ENCODE data around the gene GYPC.
A peak's percentile ranks its signal among the peaks of the same experiment; 100 is the strongest.
"Not testable (repeated sequence)": the region's sequence is repeated elsewhere in the genome, so short reads cannot be mapped to it uniquely, and the experiment has no call there.

GYPC gene

GRCh38 chr2:126655500-126656430, at the start of gene GYPC:
Gene GYPC, plus strand, starts transcription at chr2:126656158. Its CDS starts 106 bp downstream, at chr2:126656264.
- DNase-seq (ENCODE audit: low read depth, low spot score): no peak

DNA sequence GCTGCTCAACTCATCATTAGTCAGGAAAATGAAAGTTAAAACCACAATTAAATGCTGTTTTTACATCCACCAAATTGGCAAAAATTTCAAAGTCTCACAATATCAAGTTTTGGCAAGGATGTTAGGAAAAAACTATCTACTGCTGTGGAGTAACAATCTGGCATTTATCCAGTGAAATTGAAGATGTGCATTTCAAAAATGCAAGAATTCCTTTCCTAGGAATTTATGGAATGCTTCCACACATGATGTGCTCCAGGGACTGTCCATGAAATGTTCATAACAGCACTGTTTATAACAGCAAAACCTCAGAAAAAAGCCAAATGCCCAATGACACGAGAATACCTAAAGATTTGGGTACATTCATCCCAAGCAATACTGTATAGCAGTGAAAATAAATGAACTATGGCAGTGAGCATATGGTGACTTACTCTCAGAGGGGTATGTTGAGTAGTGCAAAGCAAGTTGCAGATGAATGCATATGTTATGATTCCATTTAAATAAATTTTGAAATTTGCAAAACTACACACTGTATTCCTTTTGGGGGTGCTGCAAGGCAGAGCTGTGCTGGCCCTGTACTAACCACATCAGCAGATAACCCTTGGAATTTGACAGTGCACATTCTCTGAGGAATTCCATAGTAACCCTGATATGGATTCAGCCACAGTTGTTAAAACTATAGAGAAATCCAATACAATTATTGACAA, 41.3 kb upstream of the GYPC start:
- no peak for DNase-seq (ENCODE audit: low read depth, low spot score)

DNA sequence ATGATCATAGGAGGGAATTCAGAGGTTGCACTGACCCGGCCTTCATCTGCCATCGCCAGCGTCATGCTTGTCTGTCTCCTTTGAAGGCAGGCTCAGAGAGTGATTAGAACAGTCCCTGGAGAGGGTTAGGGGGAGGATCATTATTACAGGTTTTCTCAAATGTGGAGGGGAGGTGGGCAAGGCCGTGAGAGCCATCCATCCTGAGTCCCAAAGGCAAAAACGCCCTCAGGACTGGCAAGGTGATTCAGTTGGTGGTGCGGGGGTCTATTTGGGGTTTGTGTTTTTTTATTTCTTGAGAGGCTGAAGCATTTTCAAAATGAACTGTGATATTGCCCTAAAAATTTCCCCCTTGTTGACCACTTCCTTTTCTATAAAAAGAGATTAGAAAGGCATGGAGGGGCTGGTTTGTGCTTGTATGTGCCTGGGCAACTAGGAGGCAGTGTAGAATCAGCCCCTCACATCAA, 39.3 kb upstream of the GYPC start:
- no peak for DNase-seq (ENCODE audit: low read depth, low spot score)

DNA sequence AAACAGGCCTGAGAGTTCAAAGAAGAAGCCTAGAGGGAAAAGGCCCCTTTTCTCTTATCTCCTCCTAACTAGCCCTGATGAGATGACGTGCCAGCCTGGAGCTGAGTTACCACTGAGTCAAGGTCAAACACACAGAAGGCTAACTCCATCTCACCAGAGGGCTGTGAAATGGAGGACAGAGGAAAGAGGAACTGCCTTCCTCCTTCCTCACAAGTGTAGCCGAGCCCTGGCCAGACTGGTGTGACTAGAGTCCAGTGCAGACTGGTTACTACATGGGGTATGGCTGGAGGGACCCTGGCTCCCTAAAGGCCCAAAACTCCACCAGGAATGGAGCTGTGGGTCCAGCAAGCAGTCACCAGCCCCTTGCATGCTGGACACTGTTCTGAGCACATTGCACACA, 35.7 kb upstream of the GYPC start:
- DNase-seq (ENCODE audit: low read depth, low spot score): no peak

DNA sequence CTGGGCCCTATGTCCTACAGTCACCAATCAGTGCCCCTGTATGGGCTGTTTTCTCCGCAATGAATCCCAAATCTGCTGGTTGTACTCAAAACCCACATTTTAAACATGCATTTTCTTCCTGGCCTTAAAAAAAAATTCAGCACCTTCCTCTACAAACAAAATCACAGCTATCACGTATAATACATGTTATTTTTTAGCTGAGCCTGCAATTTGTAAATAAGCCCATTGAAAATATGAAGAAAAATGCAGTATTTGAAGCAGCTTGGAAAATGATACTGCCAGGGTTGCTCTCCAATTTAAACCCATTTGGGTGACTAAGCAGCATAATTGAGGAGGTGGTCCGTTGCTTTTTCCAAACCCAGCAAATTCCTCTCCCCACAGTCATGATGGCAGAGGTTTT, 33.0 kb upstream of the GYPC start:
- DNase-seq (ENCODE audit: low read depth, low spot score): no peak

DNA sequence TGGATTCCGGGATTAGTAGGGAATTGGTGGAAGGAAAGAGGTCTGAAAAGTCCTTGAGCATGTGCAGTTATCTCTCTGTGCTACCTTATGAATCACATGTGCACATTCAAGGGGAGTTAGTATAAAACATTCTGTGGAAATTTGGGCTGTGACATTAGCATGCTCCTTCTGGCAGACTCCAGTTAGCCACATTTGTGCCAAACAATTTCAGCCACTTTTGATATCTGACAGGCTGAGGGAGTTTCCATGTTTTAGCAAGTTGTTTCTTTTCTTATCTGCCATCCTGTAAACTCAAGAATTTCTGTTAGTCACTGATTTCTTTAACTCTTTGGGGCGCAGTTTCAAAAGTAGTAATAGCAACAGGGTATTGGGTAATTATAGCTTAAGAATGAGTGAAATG, 28.3 kb upstream of the GYPC start:
- no peak for DNase-seq (ENCODE audit: low read depth, low spot score)

DNA sequence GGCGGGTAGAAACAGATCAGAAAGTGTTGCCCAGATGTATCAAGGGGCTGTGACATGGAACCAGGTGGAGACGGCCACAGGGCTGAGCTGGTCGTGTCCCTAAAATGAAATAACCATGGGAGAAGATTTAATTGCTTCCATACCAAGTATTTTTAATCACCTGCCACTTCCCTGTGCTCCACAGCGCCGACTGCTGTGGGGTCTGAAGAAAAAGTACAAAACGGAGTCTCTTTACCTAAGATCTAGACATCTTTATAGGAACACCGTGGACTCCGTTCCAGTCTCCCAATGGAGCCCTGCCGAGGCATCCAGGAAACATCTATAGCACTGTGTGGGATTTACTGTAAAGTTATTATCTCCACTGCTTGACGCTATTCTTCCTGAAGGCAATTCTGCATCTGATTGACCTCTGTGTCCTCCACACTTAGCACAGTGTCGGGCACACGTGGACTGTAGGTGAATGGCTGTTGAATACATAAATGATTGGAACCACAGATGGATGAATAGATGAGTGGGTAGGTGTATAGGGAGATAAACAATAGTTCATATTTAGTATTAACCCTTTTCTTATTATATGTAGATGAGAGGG, 21.6 kb upstream of the GYPC start:
- DNase-seq (ENCODE audit: low read depth, low spot score): no peak

DNA sequence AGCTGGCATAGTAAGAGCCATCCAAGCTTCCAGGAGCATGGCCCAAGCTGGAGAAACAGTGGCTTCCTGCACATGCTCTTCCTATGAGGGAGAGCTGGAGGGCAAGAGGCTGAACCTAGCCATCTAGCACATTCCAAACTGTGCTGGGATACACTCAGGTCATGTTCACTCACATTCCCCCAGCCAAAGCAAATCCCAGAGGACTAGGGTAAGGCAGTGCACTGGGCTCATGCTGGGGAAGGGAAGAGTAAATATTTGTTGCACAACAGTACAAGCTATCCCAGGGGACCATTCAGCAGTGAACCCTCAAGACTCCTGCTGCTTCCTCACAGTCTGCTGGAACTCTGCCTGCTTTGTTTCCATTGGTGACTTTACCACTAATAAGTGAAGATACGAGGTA, 20.7 kb upstream of the GYPC start:
- DNase-seq (ENCODE audit: low read depth, low spot score): peak; percentile 93

GRCh38 chr2:126635736-126636135, 20.2 kb upstream of the GYPC start:
- no peak for DNase-seq (ENCODE audit: low read depth, low spot score)

DNA sequence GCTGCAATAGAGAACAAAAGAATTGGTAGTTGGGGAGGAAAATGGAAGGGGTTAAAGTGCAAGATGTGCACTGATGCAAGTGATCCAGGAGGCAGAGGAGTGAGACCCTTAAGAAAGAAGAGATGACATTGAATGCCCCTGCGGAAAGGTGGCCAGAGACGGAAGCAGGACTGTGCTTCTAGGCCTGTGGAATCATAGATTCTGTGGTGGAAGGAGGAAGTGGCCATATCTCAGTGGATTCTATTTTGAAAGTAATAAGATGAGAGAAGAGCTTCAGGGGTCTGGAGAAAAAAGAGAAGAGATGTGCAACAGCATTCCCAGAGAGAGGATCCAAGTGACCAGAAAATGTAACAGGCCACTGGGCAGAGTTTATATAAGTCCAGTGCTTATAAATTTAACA, 18.6 kb upstream of the GYPC start:
- DNase-seq (ENCODE audit: low read depth, low spot score): no peak

GRCh38 chr2:126638746-126639145, 17.2 kb upstream of the GYPC start:
- no peak for DNase-seq (ENCODE audit: low read depth, low spot score)

DNA sequence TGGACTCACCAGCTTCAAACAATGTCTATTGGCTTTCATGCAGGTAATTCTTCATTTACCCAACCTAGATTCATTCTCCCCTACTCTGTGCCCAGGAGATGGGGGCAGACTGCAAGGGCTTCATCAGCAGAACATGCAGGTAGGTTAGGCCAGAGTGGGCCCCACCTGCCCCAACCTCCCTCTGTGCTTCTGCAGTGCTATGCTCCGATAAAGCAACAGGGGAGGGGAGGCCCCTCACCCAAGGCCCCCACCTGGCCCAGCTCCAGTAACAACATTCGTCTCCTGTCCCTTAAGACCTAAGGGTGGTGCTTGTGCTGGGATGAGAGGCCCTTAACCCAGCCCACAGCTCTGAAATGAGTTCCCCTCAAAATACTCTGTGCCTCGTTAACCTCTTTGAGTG, 16.7 kb upstream of the GYPC start:
- DNase-seq (ENCODE audit: low read depth, low spot score): no peak

DNA sequence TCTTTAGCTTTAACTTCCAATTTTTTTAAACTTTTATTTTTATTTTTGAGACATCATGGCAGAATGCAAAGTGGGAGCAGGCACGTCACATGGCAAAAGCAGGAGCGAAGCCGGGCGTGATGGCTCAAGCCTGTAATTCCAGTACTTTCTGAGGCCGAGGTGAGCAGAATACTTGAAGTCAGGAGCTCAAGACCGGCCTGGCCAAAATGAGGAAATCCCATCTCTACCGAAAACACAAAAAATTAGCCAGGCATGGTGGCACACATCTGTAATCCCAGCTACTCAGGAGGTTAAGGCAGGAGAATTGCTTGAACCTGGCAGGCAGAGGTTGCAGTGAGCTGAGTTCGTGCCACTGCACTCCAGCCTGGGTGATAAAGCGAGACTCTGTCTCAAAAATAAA, 14.7 kb upstream of the GYPC start:
- DNase-seq (ENCODE audit: low read depth, low spot score): not testable (repeated sequence)

- no peak for DNase-seq (ENCODE audit: low read depth, low spot score)
Observed at GRCh38 chr2:126642031-126642430, 13.9 kb upstream of the GYPC start.

DNA sequence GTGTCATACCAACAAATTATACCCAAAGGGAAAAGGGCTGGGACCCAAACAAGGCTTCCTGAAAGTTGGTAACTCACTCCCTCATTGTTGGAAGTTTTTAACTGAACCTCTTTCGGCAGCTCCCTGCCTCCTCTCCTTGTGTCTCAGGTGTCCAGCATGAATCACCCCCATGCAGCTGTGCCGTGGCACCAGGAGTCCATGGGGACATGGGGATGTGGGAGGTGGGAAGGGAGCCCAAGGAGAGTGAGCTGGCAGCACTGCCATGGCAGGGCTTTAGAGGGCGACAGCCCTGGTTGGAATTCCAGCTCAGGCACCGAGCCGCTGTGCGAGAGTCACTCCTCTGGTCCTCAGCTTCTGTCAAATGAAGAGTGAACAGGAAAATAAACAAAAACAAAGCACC, 12.5 kb upstream of the GYPC start:
- no peak for DNase-seq (ENCODE audit: low read depth, low spot score)

DNA sequence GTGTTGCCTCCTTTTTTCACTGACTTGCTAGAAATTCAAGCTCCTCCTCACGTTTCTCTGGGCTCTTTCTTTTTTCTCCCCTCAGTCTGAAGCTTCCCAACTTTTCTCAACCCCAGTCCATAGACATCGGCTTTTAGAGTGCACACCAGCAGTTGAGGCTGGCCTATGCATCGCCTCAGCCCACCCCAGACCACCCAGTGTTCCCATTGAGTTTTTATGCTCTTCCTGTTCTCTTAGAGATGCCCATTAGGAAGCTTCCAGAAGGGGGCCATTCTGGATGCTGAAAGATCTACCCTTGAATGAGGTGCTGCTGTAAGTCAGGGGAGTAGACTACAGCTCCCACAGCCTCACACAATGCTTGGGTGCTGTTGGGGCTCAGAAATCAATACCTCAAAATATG, 12.0 kb upstream of the GYPC start:
- DNase-seq (ENCODE audit: low read depth, low spot score): no peak

DNA sequence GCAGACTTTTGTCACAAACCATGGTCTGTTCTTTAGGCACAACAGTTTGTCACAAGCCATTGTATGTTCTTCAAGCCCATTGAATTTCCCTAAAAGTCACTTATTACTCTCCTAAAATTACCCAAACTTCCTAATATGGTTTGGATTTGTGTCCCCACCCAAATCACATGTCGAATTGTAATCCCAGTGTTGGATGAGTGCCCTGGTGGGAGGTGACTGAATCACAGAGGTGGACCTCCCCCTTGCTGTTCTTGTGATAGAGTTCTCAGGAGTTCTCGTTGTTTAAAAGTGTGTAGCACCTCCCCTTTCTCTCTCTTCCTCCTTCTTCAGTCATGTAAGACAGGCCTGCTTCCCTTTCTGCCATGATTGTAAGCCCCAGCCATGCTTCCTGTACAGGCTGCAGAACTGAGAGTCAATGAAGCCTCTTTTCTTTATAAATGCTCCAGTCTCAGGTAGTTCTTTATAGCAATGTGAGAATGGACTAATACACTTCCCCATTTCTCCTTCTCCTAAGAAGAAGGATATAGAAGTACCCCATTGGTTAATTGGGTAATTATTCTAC, 11.2 kb upstream of the GYPC start:
- no peak for DNase-seq (ENCODE audit: low read depth, low spot score)

DNA sequence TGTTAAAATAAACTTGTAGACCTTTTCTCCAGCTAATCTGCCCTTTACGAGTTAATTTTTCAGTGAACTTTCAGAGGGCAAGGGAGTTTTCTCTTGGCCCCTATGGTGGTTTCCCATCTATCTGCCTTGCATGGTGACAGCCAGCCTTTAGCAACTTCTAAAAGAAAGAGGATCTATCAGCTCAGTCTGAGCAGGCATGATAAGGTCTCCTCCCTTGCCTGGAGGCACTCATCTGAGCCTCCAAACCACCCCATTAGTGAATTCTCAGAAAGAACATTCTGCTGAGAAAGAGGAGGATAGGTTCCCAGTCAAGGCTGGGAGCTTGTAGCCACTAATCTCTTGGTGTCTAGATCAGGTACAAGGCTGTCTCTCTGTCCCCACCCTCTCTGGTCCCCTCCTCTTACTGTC, 10.7 kb upstream of the GYPC start:
- DNase-seq (ENCODE audit: low read depth, low spot score): no peak

DNA sequence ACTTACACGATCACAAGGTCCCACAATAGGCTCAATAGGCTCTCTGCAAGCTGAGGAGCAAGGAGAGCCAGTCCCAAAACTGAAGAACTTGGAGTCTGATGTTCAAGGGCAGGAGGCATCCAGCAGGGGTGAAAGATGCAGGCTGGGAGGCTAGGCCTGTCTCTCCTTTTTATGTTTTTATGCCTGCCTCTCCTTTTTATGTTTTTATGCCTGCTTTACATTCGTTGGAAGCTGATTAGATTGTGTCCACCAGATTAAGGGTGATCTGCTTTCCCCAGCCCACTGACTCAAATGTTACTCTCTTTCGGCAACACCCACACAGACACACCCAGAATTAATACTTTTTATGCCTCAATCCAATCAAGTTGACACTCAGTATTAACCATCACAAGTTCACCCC, 9.9 kb upstream of the GYPC start:
- no peak for DNase-seq (ENCODE audit: low read depth, low spot score)

DNA sequence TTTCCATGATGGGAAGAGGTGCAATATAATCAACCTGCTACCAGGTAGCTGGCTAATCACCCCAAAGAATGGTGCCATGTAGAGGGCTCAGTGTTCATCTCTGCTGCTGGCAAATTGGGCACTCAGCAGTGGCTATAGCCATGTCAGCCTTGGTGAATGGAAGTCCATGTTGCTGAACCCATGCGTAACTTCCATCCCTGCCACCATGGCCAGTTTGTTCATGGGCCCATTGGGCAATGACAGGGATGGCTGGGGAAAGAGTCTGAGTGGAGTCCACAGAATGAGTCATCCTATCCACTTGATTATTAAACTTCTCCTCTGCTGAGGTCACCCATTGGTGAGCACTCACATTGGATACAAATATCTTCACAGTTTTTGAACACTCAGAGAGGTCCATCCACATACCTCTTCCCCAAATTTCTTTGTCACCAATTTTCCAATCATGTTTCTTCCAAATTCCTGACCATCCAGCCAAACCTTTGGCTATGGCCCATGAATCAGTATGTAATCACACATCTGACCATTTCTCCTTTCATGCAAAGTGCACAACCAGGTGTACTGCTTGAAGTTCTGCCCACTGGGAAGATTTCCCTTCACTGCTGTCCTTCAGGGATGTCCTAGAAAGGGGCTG, 8.1 kb upstream of the GYPC start:
- not testable (repeated sequence) for DNase-seq (ENCODE audit: low read depth, low spot score)

- not testable (repeated sequence) for DNase-seq (ENCODE audit: low read depth, low spot score)
Observed at GRCh38 chr2:126648345-126648786, 7.6 kb upstream of the GYPC start.

- no peak for DNase-seq (ENCODE audit: low read depth, low spot score)
Observed at GRCh38 chr2:126649101-126649500, 6.9 kb upstream of the GYPC start.
